GM23248 (cell line): ENCODE results near the gene PACS1. TPM values are rescaled to one million over a fixed set of nuclear protein-coding genes. Genes with fewer than 3 reads are reported as not detected.

ENCODE experiments used
- DNase-seq: peaks from one replicate; pipeline ENCODE4 v3.0.0-alpha.2; 2015
- H2AFZ ChIP-seq: fragments of 200-600 bp; sonication (generic); 2 replicates; pipeline ENCODE4 v1.6.1; 2016; ENCODE audit warnings: antibody characterized with exemption
- H3F3A ChIP-seq: fragments of 200-600 bp; sonication (generic); 2 replicates; pipeline ENCODE4 v1.6.1; 2016; ENCODE audit warnings: mild to moderate bottlenecking, antibody characterized with exemption, mixed run types; ENCODE audit not compliant: insufficient read depth
- H3K27ac ChIP-seq: fragments of 200-600 bp; sonication (generic); 2 replicates; pipeline ENCODE4 v1.5.1; 2016; ENCODE audit warnings: mild to moderate bottlenecking
- H3K27me3 ChIP-seq: fragments of 200-600 bp; sonication (generic); replicated peaks from 2 replicates; pipeline ENCODE4 v1.6.1; 2016; ENCODE audit warnings: mild to moderate bottlenecking; ENCODE audit not compliant: insufficient read depth
- H3K36me3 ChIP-seq: fragments of 200-600 bp; sonication (generic); 2 replicates; pipeline ENCODE4 v1.6.1; 2016; ENCODE audit warnings: low read depth, mild to moderate bottlenecking
- H3K4me1 ChIP-seq: fragments of 200-600 bp; sonication (generic); 2 replicates; pipeline ENCODE4 v1.6.1; 2016; ENCODE audit warnings: mild to moderate bottlenecking; ENCODE audit not compliant: insufficient read depth
- H3K4me2 ChIP-seq: fragments of 200-600 bp; sonication (generic); one replicate; pipeline ENCODE4 v1.6.1; 2016; ENCODE audit warnings: mild to moderate bottlenecking; ENCODE audit not compliant: unreplicated experiment
- H3K4me3 ChIP-seq: fragments of 200-600 bp; sonication (generic); 2 replicates; pipeline ENCODE4 v1.5.1; 2016; ENCODE audit warnings: mild to moderate bottlenecking
- H3K79me2 ChIP-seq: fragments of 200-600 bp; sonication (generic); 2 replicates; pipeline ENCODE4 v1.6.1; 2016; ENCODE audit warnings: mild to moderate bottlenecking; ENCODE audit not compliant: insufficient read depth
- H3K9ac ChIP-seq: fragments of 200-600 bp; sonication (generic); 2 replicates; pipeline ENCODE4 v1.6.1; 2016; ENCODE audit warnings: mild to moderate bottlenecking
- H3K9me2 ChIP-seq: fragments of 200-600 bp; sonication (generic); 2 replicates; pipeline ENCODE4 v1.6.1; 2016; ENCODE audit warnings: mixed run types, mild to moderate bottlenecking, moderate library complexity; ENCODE audit not compliant: insufficient read depth
- H3K9me3 ChIP-seq: fragments of 200-600 bp; sonication (generic); one replicate; pipeline ENCODE4 v1.6.1; 2017; ENCODE audit warnings: low read depth
- H4K20me1 ChIP-seq: fragments of 200-600 bp; sonication (generic); 2 replicates; pipeline ENCODE4 v1.6.0; 2016; ENCODE audit not compliant: insufficient read depth
- EZH2 ChIP-seq: fragments of 200-600 bp; sonication (generic); IDR thresholded peaks from 2 replicates; pipeline ENCODE4 v1.6.1; 2018; ENCODE audit warnings: antibody characterized with exemption, mild to moderate bottlenecking; ENCODE audit not compliant: insufficient read depth, poor library complexity, severe bottlenecking
- EZH2phosphoT487 ChIP-seq: fragments of 200-600 bp; sonication (generic); IDR thresholded peaks from 2 replicates; pipeline ENCODE4 v1.6.1; 2018; ENCODE audit warnings: antibody characterized with exemption, moderate library complexity, mild to moderate bottlenecking, low read depth; ENCODE audit not compliant: insufficient read depth
- WGBS, 2 experiments: methylation state at CpG; one replicate each; pipeline ENCODE4 v1.1.6; 2015 to 2017; ENCODE audit warnings: low lambda C conversion rate in 2 of 2, low coverage in 1 of 2; ENCODE audit errors: missing lambda C conversion rate in 2 of 2; 5-methylcytosine and 5-hydroxymethylcytosine counted together
- in situ Hi-C: fragments of 300-500 bp; cut with MboI; formaldehyde crosslinking; loops from 2 replicates; pipeline ENCODE4 v1.15.0; 2020
- polyA plus RNA-seq: library from polyadenylated mRNA; unstranded; fragments of >200 nt; fragmentation: Nextera tagmentation; extraction: Ambion mirVana; gene quantifications from 2 replicates; pipeline ENCODE4 v1.2.1, GENCODE V29; 2016
- total RNA-seq: library from RNA; depleted of rRNA; stranded (reverse); fragments of >200 nt; shearing (Covaris generic); gene quantifications from 2 replicates; pipeline ENCODE4 v1.2.3, GENCODE V29; 2014

Gene PACS1
- total and polyA plus RNA-seq, 2 experiments from 2014 or later: 33.2 to 48.9 TPM

DNA sequence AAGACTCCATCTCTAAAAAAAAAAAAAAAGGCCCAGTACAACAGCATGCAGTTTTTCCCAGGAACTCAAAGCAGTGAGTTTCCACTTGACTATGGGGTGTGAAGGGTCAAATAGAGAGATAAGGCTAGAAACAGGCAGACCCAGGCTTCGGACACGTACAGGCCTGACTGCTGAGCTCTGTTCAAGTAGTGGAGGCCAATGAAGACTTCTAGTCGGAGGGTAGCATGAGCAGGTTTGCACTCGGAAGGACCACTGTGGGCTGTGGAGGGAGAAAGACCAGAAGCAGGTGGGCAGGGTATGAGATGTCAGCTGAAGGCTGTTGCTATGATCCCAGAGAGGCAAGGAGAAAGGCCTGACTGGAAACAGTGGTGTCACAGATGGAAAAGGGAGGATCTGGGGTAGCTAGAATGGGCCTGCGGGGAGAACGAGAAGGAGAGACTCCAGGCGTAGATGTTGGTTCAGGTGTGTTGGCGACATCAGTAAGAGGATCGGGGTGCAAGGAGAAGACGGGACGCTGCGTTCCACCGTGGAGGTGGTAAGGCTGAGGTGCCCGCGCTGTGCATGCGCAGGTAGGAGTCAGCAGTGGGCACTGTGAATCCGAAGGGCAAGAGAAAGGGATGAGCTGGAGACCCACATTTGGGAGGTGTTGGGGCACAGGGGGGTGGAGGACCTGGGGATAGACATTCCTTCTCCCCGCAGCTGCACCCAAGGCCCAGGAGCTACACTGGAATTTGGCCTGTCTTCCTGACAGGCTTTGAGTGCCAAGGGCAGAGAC lies 149.0 kb downstream of the PACS1 start:
- Histone ChIP-seq H3K9me3 (no peaks in the 10 kb centered on the region), H3K79me2 (no peaks in the 10 kb centered on the region), H4K20me1 (no peaks in the 10 kb centered on the region), H3K4me1 (no peaks in the 10 kb centered on the region), H2AFZ (no peak overlapping the region), H3K27me3 (no peaks in the 10 kb centered on the region), H3K4me2 (no peak overlapping the region), H3F3A (peaks cover 13% of the 10 kb centered on the region; the same call in 1 of the 2 replicates), H3K36me3 (peaks cover 26% of the 10 kb centered on the region; the same call in 1 of the 2 replicates), H3K9ac (no peak overlapping the region), H3K27ac (no peak overlapping the region), H3K4me3 (no peak overlapping the region), H3K9me2 (no peaks in the 10 kb centered on the region)
- TF ChIP-seq EZH2 (no peak), EZH2phosphoT487 (no peak)
- DNase-seq: no peak
- 94 to 95% methylated on average over 18 of the region's 18 CpGs for WGBS, 2 experiments
- in situ Hi-C loops: no loop called here

DNA sequence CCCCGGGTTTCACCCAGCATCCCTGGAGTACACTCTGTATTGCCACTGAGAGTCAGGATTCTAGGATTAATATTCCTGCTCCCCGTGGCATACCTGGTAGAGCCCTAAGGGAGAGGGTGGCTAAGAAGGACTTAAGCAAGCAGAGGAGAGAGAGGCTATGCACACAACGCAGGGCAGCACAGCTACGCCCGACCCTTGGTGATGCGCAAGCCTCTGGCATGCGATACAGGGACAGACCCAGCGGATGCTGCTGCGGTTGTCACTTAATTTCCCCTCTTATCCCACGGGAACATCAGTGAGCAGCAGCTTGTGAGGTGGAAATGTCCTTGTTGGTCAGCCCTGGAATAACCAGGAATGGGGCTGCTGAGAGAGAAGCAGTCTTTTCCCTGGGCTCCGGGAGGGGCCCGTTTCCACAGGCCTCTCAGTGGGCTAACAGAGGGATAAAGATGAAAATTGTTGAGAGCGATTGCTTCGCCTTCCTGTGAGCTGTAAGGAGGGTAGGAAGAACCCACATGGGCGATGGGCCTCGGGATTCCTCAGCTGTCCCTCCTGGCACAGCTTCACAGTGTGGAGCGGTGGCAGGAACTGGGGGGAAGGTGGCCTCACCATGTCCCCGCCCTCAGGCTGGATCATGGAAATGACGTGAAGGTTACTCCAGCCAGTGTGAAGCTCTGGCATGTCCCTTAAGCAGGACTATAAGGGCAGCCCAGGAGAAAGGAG lies 149.9 kb downstream of the PACS1 start:
- 85 to 88% methylated on average over 19 of the region's 19 CpGs for WGBS, 2 experiments
- in situ Hi-C loops: no loop called here
- DNase-seq: no peak
- no peaks in the 10 kb centered on the region for H4K20me1 ChIP-seq
- peaks cover 30% of the 10 kb centered on the region; the same call in 1 of the 2 replicates for H3K36me3 ChIP-seq
- no peaks in the 10 kb centered on the region for H3K27me3 ChIP-seq
- H3K9me3 ChIP-seq: no peaks in the 10 kb centered on the region
- TF ChIP-seq EZH2 (no peak), EZH2phosphoT487 (no peak)
- no peaks in the 10 kb centered on the region for H3K79me2 ChIP-seq
- no peak overlapping the region for H3K9ac ChIP-seq
- no peak overlapping the region for H3K27ac ChIP-seq
- no peaks in the 10 kb centered on the region for H3K9me2 ChIP-seq
- H3K4me2 ChIP-seq: no peak overlapping the region
- peaks cover 13% of the 10 kb centered on the region; the same call in 1 of the 2 replicates for H3F3A ChIP-seq
- H2AFZ ChIP-seq: no peak overlapping the region
- no peak overlapping the region for H3K4me3 ChIP-seq
- no peaks in the 10 kb centered on the region for H3K4me1 ChIP-seq

DNA sequence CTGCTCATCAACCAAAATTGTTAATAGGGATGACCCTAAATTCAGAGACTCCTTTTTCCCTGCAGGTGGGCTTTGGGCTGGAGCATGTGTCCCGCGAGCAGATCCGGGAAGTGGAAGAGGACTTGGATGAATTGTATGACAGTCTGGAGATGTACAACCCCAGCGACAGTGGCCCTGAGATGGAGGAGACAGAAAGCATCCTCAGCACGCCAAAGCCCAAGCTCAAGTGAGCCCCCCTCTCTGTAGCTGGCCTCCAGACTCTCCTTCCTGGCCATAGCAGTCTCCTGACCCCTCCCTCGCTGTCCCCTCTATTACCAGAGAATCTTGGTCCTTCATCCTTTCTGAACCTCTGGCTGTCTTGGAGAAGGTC lies 150.5 kb downstream of the PACS1 start:
- TF ChIP-seq EZH2: no peak
- TF ChIP-seq EZH2phosphoT487: no peak
- no peaks in the 10 kb centered on the region for H4K20me1 ChIP-seq
- H3K36me3 ChIP-seq: peaks cover 35% of the 10 kb centered on the region; the same call in 1 of the 2 replicates
- H3K27ac ChIP-seq: no peak overlapping the region
- no peaks in the 10 kb centered on the region for H3K4me1 ChIP-seq
- no peak for DNase-seq
- in situ Hi-C loops: no loop called here
- H3K9me2 ChIP-seq: no peaks in the 10 kb centered on the region
- H3K4me3 ChIP-seq: no peak overlapping the region
- no peaks in the 10 kb centered on the region for H3K9me3 ChIP-seq
- no peak overlapping the region for H3K9ac ChIP-seq
- H3K4me2 ChIP-seq: no peak overlapping the region
- 86 to 91% methylated on average over 6 of the region's 6 CpGs for WGBS, 2 experiments
- peaks cover 13% of the 10 kb centered on the region; the same call in 1 of the 2 replicates for H3F3A ChIP-seq
- no peak overlapping the region for H2AFZ ChIP-seq
- no peaks in the 10 kb centered on the region for H3K27me3 ChIP-seq
- no peaks in the 10 kb centered on the region for H3K79me2 ChIP-seq

DNA sequence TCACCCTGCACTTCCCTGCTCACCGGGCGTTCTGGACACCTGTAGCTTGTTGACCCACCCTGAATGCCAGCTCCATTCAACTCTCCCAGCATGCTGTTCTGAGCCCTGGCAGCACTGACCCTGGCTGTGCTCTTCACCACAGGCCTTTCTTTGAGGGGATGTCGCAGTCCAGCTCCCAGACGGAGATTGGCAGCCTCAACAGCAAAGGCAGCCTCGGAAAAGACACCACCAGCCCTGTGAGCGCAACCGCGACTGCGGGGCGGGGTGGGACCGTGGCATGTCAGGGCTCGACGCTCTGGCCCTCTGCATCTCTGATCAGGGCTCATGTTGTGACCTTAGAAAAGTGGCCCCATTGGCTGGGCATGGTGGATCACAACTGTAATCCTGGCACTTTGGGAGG lies 150.9 kb downstream of the PACS1 start:
- in situ Hi-C loops: no loop called here
- WGBS, 2 experiments: 91 to 92% methylated on average over 13 of the region's 13 CpGs
- no peak overlapping the region for H3K4me2 ChIP-seq
- H3K9me2 ChIP-seq: no peaks in the 10 kb centered on the region
- TF ChIP-seq EZH2: no peak
- TF ChIP-seq EZH2phosphoT487: no peak
- H3F3A ChIP-seq: peaks cover 13% of the 10 kb centered on the region; the same call in 1 of the 2 replicates
- H3K27ac ChIP-seq: no peak overlapping the region
- H3K27me3 ChIP-seq: no peaks in the 10 kb centered on the region
- no peaks in the 10 kb centered on the region for H3K4me1 ChIP-seq
- H4K20me1 ChIP-seq: no peaks in the 10 kb centered on the region
- H3K9ac ChIP-seq: no peak overlapping the region
- H3K9me3 ChIP-seq: no peaks in the 10 kb centered on the region
- no peak overlapping the region for H2AFZ ChIP-seq
- H3K36me3 ChIP-seq: peaks cover 38% of the 10 kb centered on the region; the same call in 1 of the 2 replicates
- H3K4me3 ChIP-seq: no peak overlapping the region
- DNase-seq: no peak
- H3K79me2 ChIP-seq: no peaks in the 10 kb centered on the region
